CD4-positive, alpha-beta T cell (primary cell): ENCODE results near the gene EIF1. TPM values are rescaled to one million over a fixed set of nuclear protein-coding genes. Genes with fewer than 3 reads are reported as not detected.

Experiments
- ATAC-seq: fragments of 200-7000 bp; cut with Tn5 transposase; one replicate; pipeline ENCODE4 v1.10.0; 2022; ENCODE audit warnings: mild to moderate bottlenecking; ENCODE audit not compliant: poor library complexity
- CTCF ChIA-PET: fragments of 350-600 bp; sonication (Branson Sonifier 250); formaldehyde crosslinking; loops from one replicate; lab custom pipeline; 2021; ENCODE audit warnings: antibody characterized with exemption, inconsistent platforms; lab: Charles Lee
- POLR2A ChIA-PET: fragments of 350-600 bp; sonication (Branson Sonifier 250); formaldehyde crosslinking; loops from one replicate; lab custom pipeline; 2021; ENCODE audit warnings: antibody characterized with exemption, inconsistent platforms; lab: Charles Lee
- DNase-seq, 14 experiments: peaks; one replicate each; pipeline ENCODE4 v3.0.0-alpha.2; 2013 to 2020; ENCODE audit warnings: mixed read lengths in 2 of 14
- H3K27ac ChIP-seq, 2 donors: one replicate each; pipeline versions ENCODE4 v1.5.1 to v1.7.0; 2013; ENCODE audit warnings: low read length in 2 of 2, low read depth in 1 of 2, mild to moderate bottlenecking in 1 of 2
- H3K27me3 ChIP-seq, 2 experiments: 1 replicate in 1 of 2; 2 replicates in 1 of 2; pipeline versions ENCODE4 v1.6.1 to v1.7.0; 2013; ENCODE audit warnings: low read length in 2 of 2, control low read depth in 1 of 2, mild to moderate bottlenecking in 1 of 2, moderate library complexity in 1 of 2; ENCODE audit not compliant: insufficient read depth in 2 of 2, control insufficient read depth in 1 of 2
- H3K36me3 ChIP-seq: one replicate; pipeline ENCODE4 v1.6.1; 2013; ENCODE audit warnings: low read length, control low read depth; ENCODE audit not compliant: insufficient read depth
- H3K4me1 ChIP-seq: one replicate; pipeline ENCODE4 v1.6.1; 2013; ENCODE audit warnings: low read length, control low read depth; ENCODE audit not compliant: insufficient read depth
- H3K4me3 ChIP-seq: one replicate; pipeline ENCODE4 v1.5.1; 2013; ENCODE audit warnings: mild to moderate bottlenecking, low read length, moderate library complexity
- H3K9me3 ChIP-seq, 2 experiments: 1 replicate in 1 of 2; 2 replicates in 1 of 2; pipeline versions ENCODE4 v1.6.1 to v1.7.0; 2013; ENCODE audit warnings: low read length in 2 of 2, mild to moderate bottlenecking in 2 of 2, control low read depth in 1 of 2, moderate library complexity in 1 of 2; ENCODE audit not compliant: control insufficient read depth in 1 of 2, insufficient read depth in 1 of 2
- H3K27ac Mint-ChIP-seq: one replicate; pipeline ENCODE4 v1.8.0; 2020; ENCODE audit warnings: mixed read lengths
- H3K27me3 Mint-ChIP-seq: one replicate; pipeline ENCODE4 v1.8.0; 2021; ENCODE audit warnings: mixed read lengths
- H3K36me3 Mint-ChIP-seq: one replicate; pipeline ENCODE4 v1.8.0; 2021; ENCODE audit warnings: low read depth, mixed read lengths
- H3K4me1 Mint-ChIP-seq: one replicate; pipeline ENCODE4 v1.8.0; 2021; ENCODE audit warnings: low read depth, mixed read lengths
- H3K4me3 Mint-ChIP-seq: one replicate; pipeline ENCODE4 v1.8.0; 2020; ENCODE audit warnings: mild to moderate bottlenecking, mixed read lengths
- H3K9me3 Mint-ChIP-seq: one replicate; pipeline ENCODE4 v1.8.0; 2020; ENCODE audit warnings: mixed read lengths
- intact Hi-C, 2 experiments: fragments of 100-400 bp; cut with DNase I in 1 of 2; cut with micrococcal nuclease in 1 of 2; formaldehyde crosslinking; loops; one replicate each; pipeline versions ENCODE4 v1.15.1 to v1.9.0; 2023 to 2025; cut with DNase I, micrococcal nuclease
- total RNA-seq, 174 experiments: library from RNA in 2 of 174; stranded (reverse) in 2 of 174; gene quantifications; one replicate each; pipeline ENCODE4 v1.2.3 and lab custom pipeline; 2021 to 2026
- TF ChIP-seq, protein P1 (sequence below): fragments of 200-600 bp; IDR thresholded peaks from one replicate; pipeline ENCODE4 v1.8.0; 2022; ENCODE audit warnings: antibody characterized with exemption, mild to moderate bottlenecking

Gene EIF1
- total RNA-seq, 2 experiments from 2014 or later, result 3,351 to 3,391 TPM

DNA sequence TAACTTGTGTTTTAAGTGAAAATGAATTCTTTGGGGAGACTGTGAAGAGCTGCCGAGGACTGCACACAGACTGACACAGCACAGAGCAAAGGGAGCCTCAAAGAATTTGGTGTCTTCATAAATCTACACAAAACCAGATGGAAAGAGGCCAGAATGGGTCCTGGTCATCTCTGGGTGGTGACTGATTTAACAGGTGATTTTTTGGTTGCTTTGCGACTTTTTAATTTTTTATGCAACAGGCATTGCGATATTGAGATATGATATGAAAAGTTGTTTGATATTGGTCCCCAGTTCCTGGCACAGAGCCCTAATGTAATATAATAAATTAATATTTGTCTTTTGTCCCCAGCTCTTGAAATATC, 12.6 kb upstream of the EIF1 start:
- Histone ChIP-seq H3K36me3 (no peaks in the 10 kb centered on the region), H3K27me3 (no peaks in the 10 kb centered on the region), H3K4me1 (peaks cover 44% of the 10 kb centered on the region), H3K9me3 (no peaks in the 10 kb centered on the region), H3K27ac (no peak overlapping the region), H3K4me3 (no peak overlapping the region)
- Mint-ChIP-seq H3K4me3 (no peak overlapping the region), H3K4me1 (peaks cover 20% of the 10 kb centered on the region), H3K36me3 (no peaks in the 10 kb centered on the region), H3K27me3 (no peaks in the 10 kb centered on the region), H3K27ac (no peak overlapping the region), H3K9me3 (no peaks in the 10 kb centered on the region)
- intact Hi-C loops, result no loop called here
- ATAC-seq (no peak), DNase-seq (no peak)
- TF ChIP-seq, protein P1, sequence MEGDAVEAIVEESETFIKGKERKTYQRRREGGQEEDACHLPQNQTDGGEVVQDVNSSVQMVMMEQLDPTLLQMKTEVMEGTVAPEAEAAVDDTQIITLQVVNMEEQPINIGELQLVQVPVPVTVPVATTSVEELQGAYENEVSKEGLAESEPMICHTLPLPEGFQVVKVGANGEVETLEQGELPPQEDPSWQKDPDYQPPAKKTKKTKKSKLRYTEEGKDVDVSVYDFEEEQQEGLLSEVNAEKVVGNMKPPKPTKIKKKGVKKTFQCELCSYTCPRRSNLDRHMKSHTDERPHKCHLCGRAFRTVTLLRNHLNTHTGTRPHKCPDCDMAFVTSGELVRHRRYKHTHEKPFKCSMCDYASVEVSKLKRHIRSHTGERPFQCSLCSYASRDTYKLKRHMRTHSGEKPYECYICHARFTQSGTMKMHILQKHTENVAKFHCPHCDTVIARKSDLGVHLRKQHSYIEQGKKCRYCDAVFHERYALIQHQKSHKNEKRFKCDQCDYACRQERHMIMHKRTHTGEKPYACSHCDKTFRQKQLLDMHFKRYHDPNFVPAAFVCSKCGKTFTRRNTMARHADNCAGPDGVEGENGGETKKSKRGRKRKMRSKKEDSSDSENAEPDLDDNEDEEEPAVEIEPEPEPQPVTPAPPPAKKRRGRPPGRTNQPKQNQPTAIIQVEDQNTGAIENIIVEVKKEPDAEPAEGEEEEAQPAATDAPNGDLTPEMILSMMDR, result no peak
- CTCF ChIA-PET, result interaction anchor here (1.8 to 4.2 kb wide), 3 partner anchors 10 to 20 kb away, joined by 5 to 19 read pairs (median 7); no protein-coding TSS in a partner anchor
- POLR2A ChIA-PET, result interaction anchor here (6.7 kb wide), 1 partner anchor 14 kb away, joined by 373 read pairs; the partner anchor contains the start of gene EIF1

DNA sequence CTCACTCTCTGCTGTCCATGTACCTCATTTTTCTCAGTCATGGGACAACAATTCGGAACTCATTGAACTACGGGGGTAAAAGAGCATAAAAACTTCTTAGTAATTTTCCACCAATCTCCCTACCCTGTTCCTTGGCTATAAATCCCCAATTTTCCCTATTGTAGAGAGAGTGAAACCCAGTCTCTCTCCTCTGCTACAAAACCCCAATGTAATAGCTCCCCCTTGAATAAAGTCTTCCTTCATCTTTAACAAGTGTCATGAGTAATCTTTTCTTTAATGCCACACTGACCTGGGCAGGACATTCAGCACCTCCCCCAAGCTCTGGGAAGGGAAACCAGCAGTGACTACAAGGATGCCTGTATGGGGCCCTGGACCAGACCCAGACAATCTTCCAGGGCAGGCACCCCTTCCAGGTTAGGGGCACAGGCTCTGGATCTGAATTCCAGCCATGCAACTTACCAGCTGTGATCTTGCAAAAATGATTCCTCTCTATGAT, 10.2 kb upstream of the EIF1 start:
- H3K36me3 ChIP-seq, result no peaks in the 10 kb centered on the region
- peak overlapping the region; percentile 83 for H3K4me3 Mint-ChIP-seq
- peak overlapping the region; percentile 73 to 74 for H3K27ac ChIP-seq
- H3K36me3 Mint-ChIP-seq, result no peaks in the 10 kb centered on the region
- ATAC-seq (no peak), DNase-seq (no peak)
- peak overlapping the region; percentile 38 for H3K4me3 ChIP-seq
- H3K9me3 ChIP-seq, result no peaks in the 10 kb centered on the region
- intact Hi-C loops, result no loop called here
- ChIA-PET CTCF (interaction anchor here (1.5 to 4.2 kb wide), 6 partner anchors 11 to 129 kb away, joined by 3 to 77 read pairs (median 18); partner anchors contain the start of gene EIF1), POLR2A (interaction anchor here (1.0 to 6.7 kb wide), 10 partner anchors 9 to 1129 kb away, joined by 3 to 373 read pairs (median 7); partner anchors contain the start of genes ACLY, DHX58 and EIF1)
- peaks cover 40% of the 10 kb centered on the region for H3K4me1 ChIP-seq
- H3K27ac Mint-ChIP-seq, result peak overlapping the region; percentile 87
- H3K27me3 Mint-ChIP-seq, result no peaks in the 10 kb centered on the region
- H3K27me3 ChIP-seq, result no peaks in the 10 kb centered on the region
- peaks cover 20% of the 10 kb centered on the region for H3K4me1 Mint-ChIP-seq
- no peaks in the 10 kb centered on the region for H3K9me3 Mint-ChIP-seq
- TF ChIP-seq, protein P1, result no peak

DNA sequence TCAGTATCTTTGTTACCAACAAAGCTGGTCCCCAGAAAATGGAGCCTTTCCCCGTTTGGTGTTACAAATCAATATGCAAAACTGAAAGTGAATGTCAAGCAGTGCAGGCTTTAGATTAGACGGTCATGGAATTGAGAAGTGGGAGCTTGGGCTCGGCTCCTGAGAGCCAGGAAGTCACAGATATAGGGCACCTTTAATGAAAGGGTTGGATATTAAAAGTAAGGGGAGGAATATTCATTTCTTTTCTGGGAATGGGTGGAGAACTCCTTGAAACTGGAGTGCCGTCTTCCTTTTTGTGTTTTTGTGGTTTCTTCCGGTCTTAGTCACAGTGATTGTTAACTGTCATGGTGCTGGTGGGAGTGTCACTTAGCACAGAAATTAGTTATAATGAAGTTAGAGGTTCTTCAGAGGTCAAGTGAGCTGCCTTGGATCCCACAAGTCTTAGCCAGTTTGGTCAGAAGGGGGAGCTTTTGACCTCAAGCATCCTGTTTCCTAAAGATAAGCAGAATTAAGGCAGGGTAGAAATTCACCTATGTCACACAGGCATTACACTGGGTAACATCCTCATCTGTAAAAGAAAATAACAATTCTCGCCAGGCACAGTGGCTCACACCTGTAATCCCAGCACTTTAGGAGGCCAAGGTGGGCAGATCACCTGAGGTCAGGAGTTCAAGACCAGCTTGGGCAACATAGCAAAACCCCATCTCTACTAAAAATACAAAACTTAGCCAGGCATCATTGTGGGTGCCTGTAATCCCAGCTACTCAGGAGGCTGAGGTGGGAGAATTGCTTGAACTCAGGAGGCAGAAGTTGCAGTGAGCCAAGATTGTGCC, 9.6 kb upstream of the EIF1 start:
- ATAC-seq (peak; percentile 91), DNase-seq (peak in 12 of 14 experiments; percentile 18 to 94 (median 54))
- peak overlapping the region; percentile 38 for H3K4me3 ChIP-seq
- H3K36me3 Mint-ChIP-seq, result no peaks in the 10 kb centered on the region
- no peaks in the 10 kb centered on the region for H3K27me3 ChIP-seq
- H3K4me1 Mint-ChIP-seq, result peaks cover 20% of the 10 kb centered on the region
- H3K27me3 Mint-ChIP-seq, result no peaks in the 10 kb centered on the region
- peak overlapping the region; percentile 73 to 74 for H3K27ac ChIP-seq
- no peaks in the 10 kb centered on the region for H3K9me3 ChIP-seq
- H3K4me3 Mint-ChIP-seq, result peak overlapping the region; percentile 83
- POLR2A ChIA-PET, result interaction anchor here (1.0 to 6.7 kb wide), 10 partner anchors 9 to 1130 kb away, joined by 3 to 373 read pairs (median 7); partner anchors contain the start of genes ACLY, DHX58 and EIF1
- peaks cover 40% of the 10 kb centered on the region for H3K4me1 ChIP-seq
- no peaks in the 10 kb centered on the region for H3K36me3 ChIP-seq
- peak overlapping the region; percentile 87 for H3K27ac Mint-ChIP-seq
- TF ChIP-seq, protein P1, result peak; percentile 28
- no peaks in the 10 kb centered on the region for H3K9me3 Mint-ChIP-seq
- intact Hi-C loops, result loop anchor here (1.0 kb wide), 1 partner anchor 9 kb away; the partner anchor contains the start of gene EIF1 (in 2 of the 2)
- CTCF ChIA-PET, result interaction anchor here (0.9 to 4.2 kb wide), 7 partner anchors 11 to 130 kb away, joined by 3 to 77 read pairs (median 18); partner anchors contain the start of gene EIF1
